Esophagus squamous epithelium (tissue), 4 donors: ENCODE measurements around the gene EML1.

Experiments
- POLR2A ChIP-seq, 4 donors: fragments of 450-650 bp; IDR thresholded peaks; one replicate each; pipeline ENCODE4 v1.6.1; 2017; ENCODE audit warnings: antibody characterized with exemption in 4 of 4, mild to moderate bottlenecking in 4 of 4, moderate library complexity in 3 of 4
- TF ChIP-seq, protein P1 (sequence below), 6 experiments: fragments of 450-650 bp in 4 of 6; fragments of 200-600 bp in 2 of 6; sonication (generic) in 2 of 6; IDR thresholded peaks; one replicate each; pipeline ENCODE4 v1.5.1; 2016 to 2019; ENCODE audit warnings: antibody characterized with exemption in 6 of 6, mild to moderate bottlenecking in 4 of 6, moderate library complexity in 4 of 6

DNA sequence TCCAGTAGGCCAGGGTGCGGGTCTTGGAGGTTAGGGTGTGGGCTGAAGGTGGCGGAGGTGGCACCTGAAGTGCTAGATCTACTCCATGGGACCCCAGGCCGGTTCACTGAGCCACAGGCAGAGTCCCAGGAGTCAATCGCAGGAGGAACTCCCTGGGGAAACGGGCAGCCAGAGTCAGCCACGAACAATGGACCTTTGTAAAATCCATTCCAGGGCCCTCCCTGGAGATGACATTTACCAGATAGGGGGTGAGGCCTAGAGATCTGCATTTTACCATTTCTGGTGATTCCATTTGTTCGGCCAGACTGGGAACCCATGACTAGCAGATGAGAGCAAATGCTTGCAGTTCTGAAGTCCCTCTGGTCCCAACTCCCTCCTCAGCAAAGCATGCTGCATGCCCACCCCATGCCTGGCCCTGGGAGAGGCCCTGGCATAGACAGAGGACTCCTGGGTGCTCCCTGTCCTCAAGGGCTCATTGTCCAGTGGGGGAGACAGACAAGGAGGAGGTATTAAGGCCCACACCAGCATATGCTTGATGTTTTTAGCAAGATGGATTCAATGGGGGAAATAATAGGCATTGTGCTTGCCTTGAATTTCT lies 115.5 kb downstream of the EML1 start:
- TF ChIP-seq, protein P1, sequence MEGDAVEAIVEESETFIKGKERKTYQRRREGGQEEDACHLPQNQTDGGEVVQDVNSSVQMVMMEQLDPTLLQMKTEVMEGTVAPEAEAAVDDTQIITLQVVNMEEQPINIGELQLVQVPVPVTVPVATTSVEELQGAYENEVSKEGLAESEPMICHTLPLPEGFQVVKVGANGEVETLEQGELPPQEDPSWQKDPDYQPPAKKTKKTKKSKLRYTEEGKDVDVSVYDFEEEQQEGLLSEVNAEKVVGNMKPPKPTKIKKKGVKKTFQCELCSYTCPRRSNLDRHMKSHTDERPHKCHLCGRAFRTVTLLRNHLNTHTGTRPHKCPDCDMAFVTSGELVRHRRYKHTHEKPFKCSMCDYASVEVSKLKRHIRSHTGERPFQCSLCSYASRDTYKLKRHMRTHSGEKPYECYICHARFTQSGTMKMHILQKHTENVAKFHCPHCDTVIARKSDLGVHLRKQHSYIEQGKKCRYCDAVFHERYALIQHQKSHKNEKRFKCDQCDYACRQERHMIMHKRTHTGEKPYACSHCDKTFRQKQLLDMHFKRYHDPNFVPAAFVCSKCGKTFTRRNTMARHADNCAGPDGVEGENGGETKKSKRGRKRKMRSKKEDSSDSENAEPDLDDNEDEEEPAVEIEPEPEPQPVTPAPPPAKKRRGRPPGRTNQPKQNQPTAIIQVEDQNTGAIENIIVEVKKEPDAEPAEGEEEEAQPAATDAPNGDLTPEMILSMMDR (IDR thresholded peaks at IDR 0.05), result no peak
- TF ChIP-seq POLR2A (IDR thresholded peaks at IDR 0.05), result no peak
